A673 (cell line): ENCODE results near the gene PPP2R5C. TPM values are rescaled to one million over a fixed set of nuclear protein-coding genes. Genes with fewer than 3 reads are reported as not detected.

Experiments
- BruUV-seq: library from RNA; stranded (reverse); fragments of 400-500 nt; replicated peaks from 2 replicates; lab custom pipeline; 2021; lab: Mats Ljungman, UMichigan
- CTCF ChIA-PET: fragments of 300-600 bp; sonication (Branson Sonifier 250); formaldehyde crosslinking; loops from one replicate; lab custom pipeline; 2022; ENCODE audit warnings: antibody characterized with exemption; lab: Charles Lee
- POLR2A ChIA-PET: fragments of 300-600 bp; sonication (Branson Sonifier 250); formaldehyde crosslinking; loops from one replicate; lab custom pipeline; 2022; ENCODE audit warnings: antibody characterized with exemption; ENCODE audit not compliant: low non-redundant PET; lab: Charles Lee
- DNase-seq: peaks from one replicate; pipeline ENCODE4 v3.0.0-alpha.2; 2015; ENCODE audit warnings: low spot score
- H3K27ac ChIP-seq: fragments of 200-600 bp; sonication (generic); 2 replicates; pipeline ENCODE4 v1.5.1; 2016; ENCODE audit warnings: mixed run types, low read depth, mild to moderate bottlenecking, mixed read lengths, antibody characterized with exemption, low read length; ENCODE audit not compliant: poor library complexity, severe bottlenecking
- H3K27me3 ChIP-seq: fragments of 200-600 bp; sonication (generic); replicated peaks from 2 replicates; pipeline ENCODE4 v1.6.1; 2017; ENCODE audit warnings: mixed run types, low read depth, mild to moderate bottlenecking, mixed read lengths, antibody characterized with exemption, low read length; ENCODE audit not compliant: insufficient read depth, poor library complexity
- H3K36me3 ChIP-seq: fragments of 200-600 bp; sonication (generic); 2 replicates; pipeline ENCODE4 v1.6.1; 2016; ENCODE audit warnings: mixed run types, mild to moderate bottlenecking, mixed read lengths, antibody characterized with exemption, low read length; ENCODE audit not compliant: insufficient read depth, poor library complexity, severe bottlenecking
- H3K4me1 ChIP-seq: fragments of 200-600 bp; sonication (generic); 2 replicates; pipeline ENCODE4 v1.6.1; 2017; ENCODE audit warnings: mixed run types, mild to moderate bottlenecking, mixed read lengths, antibody characterized with exemption, low read length; ENCODE audit not compliant: insufficient read depth, poor library complexity, severe bottlenecking
- H3K4me3 ChIP-seq: fragments of 200-600 bp; sonication (generic); 2 replicates; pipeline ENCODE4 v1.5.1; 2016; ENCODE audit warnings: low read depth, mixed run types, mild to moderate bottlenecking, mixed read lengths, low read length; ENCODE audit not compliant: poor library complexity, severe bottlenecking
- H3K9me3 ChIP-seq: fragments of 200-600 bp; sonication (generic); 2 replicates; pipeline ENCODE4 v1.6.1; 2016; ENCODE audit warnings: mixed run types, low read depth, mild to moderate bottlenecking, mixed read lengths, antibody characterized with exemption, low read length; ENCODE audit not compliant: poor library complexity, severe bottlenecking
- CTCF ChIP-seq: fragments of 300-800, 200-600 bp; sonication (generic); conservative IDR thresholded peaks from 2 replicates; pipeline ENCODE4 v1.5.1; 2017; ENCODE audit warnings: low read depth, mild to moderate bottlenecking, antibody characterized with exemption, low read length, moderate library complexity, mixed read lengths
- EZH2 ChIP-seq: fragments of 200-600 bp; sonication (generic); IDR thresholded peaks from 2 replicates; pipeline ENCODE4 v1.6.1; 2017; ENCODE audit warnings: borderline replicate concordance, low read depth, mild to moderate bottlenecking, mixed read lengths, antibody characterized with exemption, low read length; ENCODE audit not compliant: poor library complexity, severe bottlenecking
- intact Hi-C: fragments of 100-400 bp; cut with micrococcal nuclease; formaldehyde crosslinking; loops from one replicate; pipeline ENCODE4 v1.10.0; 2022; ENCODE audit not compliant: unreplicated experiment
- total RNA-seq: library from RNA; stranded (reverse); gene quantifications from 2 replicates; pipeline ENCODE4 v1.2.3, GENCODE V29; 2021

The PPP2R5C gene
- total RNA-seq, 1 experiment from 2014 or later, result 113 TPM

DNA sequence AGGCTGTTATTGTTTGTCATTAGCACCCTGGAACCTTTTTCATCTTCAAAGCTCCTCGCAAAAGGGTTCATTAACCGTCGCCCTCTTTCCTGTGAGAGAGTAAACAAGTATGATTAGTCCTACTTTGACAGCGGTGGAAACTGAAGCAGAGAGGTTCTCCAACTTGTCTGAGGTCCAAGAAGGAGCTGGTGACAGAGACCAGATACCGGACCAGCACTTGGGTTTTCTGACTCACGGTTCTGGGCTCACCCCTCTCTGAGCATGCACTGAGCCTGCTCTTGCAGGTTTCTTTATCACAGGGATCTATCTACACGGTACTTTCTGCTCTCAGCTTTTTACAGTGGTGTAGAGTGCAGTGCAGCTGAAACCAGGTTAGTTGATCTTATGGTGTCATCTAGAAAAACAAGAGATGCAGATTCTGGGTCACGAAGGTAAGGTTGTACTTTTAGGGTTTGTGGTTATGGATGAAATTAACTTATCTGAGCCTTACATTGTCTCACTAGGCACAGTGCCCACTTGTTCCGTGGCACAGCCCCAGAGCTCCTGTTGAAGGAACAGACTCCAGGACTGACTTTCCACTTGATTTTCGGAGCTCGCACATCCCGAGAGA is 62.1 kb downstream of the PPP2R5C start:
- intact Hi-C loops, result no loop called here
- Histone ChIP-seq H3K4me3 (no peak overlapping the region), H3K36me3 (peaks cover 3% of the 10 kb centered on the region), H3K27me3 (no peaks in the 10 kb centered on the region), H3K27ac (no peak overlapping the region), H3K4me1 (no peaks in the 10 kb centered on the region), H3K9me3 (no peaks in the 10 kb centered on the region)
- CTCF ChIA-PET, result no interaction called here
- no TSS peak for BruUV-seq
- POLR2A ChIA-PET, result no interaction called here
- no peak for TF ChIP-seq EZH2
- DNase-seq, result no peak

- Histone ChIP-seq H3K27ac (no peak overlapping the region), H3K27me3 (no peaks in the 10 kb centered on the region), H3K4me1 (no peaks in the 10 kb centered on the region), H3K9me3 (no peaks in the 10 kb centered on the region), H3K36me3 (peaks cover 3% of the 10 kb centered on the region), H3K4me3 (no peak overlapping the region)
- POLR2A ChIA-PET, result no interaction called here
- intact Hi-C loops, result no loop called here
- CTCF ChIA-PET, result no interaction called here
- no peak for TF ChIP-seq EZH2
- no peak for TF ChIP-seq CTCF
- BruUV-seq, result no TSS peak
- no peak for DNase-seq
These were observed 62.8 kb downstream of the PPP2R5C start for GRCh38 chr14:101824339-101824727.

- TF ChIP-seq EZH2 (no peak), CTCF (no peak)
- POLR2A ChIA-PET, result no interaction called here
- Histone ChIP-seq H3K27me3 (no peaks in the 10 kb centered on the region), H3K4me1 (no peaks in the 10 kb centered on the region), H3K27ac (no peak overlapping the region), H3K36me3 (peaks cover 3% of the 10 kb centered on the region), H3K9me3 (no peaks in the 10 kb centered on the region), H3K4me3 (no peak overlapping the region)
- no peak for DNase-seq
- no TSS peak for BruUV-seq
- intact Hi-C loops, result no loop called here
- CTCF ChIA-PET, result no interaction called here
These were observed 64.3 kb downstream of the PPP2R5C start for GRCh38 chr14:101825797-101826196.

DNA sequence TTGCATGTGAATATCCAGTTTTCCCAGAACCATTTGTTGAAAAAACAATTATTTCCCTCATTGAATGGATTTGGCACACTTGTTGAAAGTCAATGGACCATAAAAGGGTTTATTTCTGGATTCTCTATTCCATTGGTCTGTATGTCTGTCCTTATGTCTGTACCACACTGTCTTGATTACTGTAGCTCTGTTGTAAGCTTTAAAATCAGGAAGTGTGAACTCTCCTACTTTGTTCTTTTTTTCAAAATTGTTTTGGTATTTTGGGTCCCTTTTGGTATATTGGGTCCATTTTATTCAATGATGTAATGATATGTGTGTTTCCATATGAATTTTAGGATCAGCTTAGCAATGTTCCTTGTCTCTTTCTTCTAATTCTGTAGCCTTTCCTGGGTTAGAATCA is 64.8 kb downstream of the PPP2R5C start:
- Histone ChIP-seq H3K4me1 (no peaks in the 10 kb centered on the region), H3K36me3 (peaks cover 3% of the 10 kb centered on the region), H3K27me3 (no peaks in the 10 kb centered on the region), H3K9me3 (no peaks in the 10 kb centered on the region), H3K27ac (no peak overlapping the region), H3K4me3 (no peak overlapping the region)
- TF ChIP-seq CTCF (no peak), EZH2 (no peak)
- CTCF ChIA-PET, result no interaction called here
- DNase-seq, result no peak
- POLR2A ChIA-PET, result no interaction called here
- intact Hi-C loops, result no loop called here
- BruUV-seq, result no TSS peak
